Stimulated activated CD4-positive, alpha-beta T cell treated with anti-CD3 and anti-CD28 coated beads, Interleukin-2, amount 100 ng/mL, for 24 hours (primary cell): ENCODE results near the gene LCN9.
"Not testable (repeated sequence)": the region's sequence is repeated elsewhere in the genome, so short reads cannot be mapped to it uniquely, and the experiment has no call there.

Experiments
- DNase-seq, 2 donors: peaks; one replicate each; pipeline ENCODE4 v3.0.0-alpha.2; 2020

LCN9 gene, protein sequence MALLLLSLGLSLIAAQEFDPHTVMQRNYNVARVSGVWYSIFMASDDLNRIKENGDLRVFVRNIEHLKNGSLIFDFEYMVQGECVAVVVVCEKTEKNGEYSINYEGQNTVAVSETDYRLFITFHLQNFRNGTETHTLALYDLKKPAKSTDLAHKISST

DNA sequence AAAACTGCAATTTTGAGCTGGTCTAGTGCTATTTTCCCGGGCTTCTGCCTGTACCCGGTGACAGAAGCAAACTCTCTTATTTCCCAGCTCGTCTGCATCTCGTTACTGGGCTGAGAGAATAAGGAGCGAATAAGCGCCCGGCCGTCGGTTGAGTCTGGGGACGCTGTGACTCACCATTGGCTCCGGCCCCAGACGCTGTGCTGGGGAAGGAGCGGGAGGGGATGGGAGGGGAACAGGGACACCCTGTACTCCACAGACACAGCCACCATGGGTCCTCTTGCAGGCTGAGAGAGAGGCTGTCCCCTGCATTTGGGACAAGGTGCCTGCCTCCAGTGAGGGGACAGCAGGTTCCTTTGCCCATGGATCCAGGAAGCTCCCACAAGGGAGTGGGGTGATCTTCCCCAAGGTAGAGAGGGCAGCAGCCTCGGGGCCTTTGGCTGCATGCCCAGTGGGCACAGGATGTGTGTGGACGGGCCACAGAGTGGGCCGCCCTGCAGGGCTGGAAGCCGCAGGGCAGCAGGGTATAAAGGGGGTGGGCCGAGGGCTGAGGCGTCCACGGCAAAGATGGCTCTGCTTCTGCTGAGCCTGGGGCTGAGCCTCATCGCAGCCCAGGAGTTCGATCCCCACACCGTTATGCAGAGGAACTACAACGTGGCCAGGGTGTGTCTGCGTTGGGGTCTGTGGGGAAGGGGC, at the start of gene LCN9:
LCN9 (plus strand) TSS at position 552 of the 693 bp plus-strand sequence; CDS start at position 565, 13 bp downstream.
- DNase-seq: no peak

DNA sequence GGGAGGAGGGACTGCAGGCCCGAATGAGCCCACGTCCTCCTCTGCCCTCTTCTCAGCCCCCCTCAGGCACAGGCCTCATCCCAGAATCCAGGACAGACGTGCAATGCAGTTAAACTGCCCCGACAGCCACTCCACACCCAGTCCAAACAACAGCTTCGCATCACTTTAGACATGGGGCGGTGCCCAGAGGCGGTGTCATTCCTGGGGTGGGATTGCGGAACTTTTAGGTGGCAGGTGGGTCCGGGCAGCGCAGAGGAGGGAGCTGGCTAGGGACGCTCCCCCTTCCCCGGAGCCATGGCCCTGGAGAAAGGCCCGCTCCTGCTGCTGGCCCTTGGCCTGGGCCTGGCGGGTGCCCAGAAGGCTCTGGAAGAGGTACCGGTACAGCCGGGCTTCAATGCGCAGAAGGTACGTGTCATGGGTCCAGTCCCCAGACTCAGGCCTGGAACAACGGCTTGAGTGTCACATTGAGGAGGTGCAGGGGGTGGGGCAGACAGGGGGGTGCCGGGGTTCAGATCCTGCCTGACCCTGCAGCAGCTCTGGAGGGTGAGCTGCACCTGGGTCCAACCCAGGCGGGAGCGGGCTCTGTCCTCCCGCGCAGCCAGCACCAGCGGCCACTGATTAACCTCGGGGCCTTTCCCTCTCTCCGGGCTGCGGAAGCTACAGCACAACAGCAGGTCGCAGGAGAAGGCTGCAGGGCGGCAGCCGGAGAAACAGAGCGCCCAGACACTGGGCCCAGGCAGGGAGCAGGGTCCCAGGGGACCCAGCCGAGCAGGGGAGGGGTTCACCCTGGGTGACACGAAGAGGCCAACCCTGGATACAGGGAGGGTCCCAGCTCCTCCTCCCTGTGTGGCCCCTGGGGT, 48.9 kb upstream of the LCN9 start:
- DNase-seq: no peak

- DNase-seq: no peak
Observed at GRCh38 chr9:135614821-135615665, 48.1 kb upstream of the LCN9 start.

DNA sequence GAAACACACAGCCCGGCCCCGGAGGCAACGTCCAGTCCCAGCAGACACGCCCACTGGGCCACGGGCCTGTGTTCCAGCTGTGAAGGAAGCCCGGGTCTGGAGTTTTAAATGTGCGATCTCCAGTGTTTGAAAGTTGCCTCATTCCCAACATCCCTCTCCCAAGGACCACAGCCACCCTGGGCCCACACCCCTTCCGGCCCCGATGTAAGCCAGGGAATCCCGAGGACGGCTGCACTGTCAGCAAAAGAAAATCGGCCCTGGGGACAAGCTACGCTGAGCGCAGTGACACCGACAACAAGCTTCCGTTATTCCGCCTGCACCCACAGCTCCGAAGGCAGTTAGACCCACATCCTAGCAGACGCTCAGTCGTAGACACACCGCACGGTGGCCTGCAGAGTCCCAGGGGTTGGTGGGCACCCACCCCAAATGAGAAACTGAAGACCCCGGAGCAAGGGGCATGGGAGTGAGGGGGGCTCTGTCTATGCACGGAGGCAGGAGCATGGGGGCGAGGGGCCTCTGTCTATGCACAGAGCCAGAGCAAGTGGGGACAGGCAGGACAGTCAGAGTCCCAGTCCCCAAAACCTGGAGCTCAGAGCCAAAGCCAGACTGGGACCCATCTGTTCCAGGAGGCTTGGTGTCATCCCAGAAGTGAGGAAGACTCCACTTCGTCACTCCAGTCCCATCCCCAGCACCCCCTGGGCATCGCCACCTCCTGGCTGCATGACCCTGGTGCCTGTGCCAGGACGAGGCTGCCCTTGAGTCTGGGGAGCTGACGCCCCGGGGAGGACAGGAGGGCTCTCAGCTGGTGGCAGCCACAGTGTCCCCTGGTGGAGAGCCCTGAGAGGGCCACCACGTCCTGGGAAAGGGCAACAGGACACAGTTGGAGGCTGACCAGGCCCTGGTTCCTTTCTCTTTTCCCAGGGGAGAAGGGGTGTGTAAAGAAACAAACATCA, 47.2 kb upstream of the LCN9 start:
- DNase-seq: no peak

DNA sequence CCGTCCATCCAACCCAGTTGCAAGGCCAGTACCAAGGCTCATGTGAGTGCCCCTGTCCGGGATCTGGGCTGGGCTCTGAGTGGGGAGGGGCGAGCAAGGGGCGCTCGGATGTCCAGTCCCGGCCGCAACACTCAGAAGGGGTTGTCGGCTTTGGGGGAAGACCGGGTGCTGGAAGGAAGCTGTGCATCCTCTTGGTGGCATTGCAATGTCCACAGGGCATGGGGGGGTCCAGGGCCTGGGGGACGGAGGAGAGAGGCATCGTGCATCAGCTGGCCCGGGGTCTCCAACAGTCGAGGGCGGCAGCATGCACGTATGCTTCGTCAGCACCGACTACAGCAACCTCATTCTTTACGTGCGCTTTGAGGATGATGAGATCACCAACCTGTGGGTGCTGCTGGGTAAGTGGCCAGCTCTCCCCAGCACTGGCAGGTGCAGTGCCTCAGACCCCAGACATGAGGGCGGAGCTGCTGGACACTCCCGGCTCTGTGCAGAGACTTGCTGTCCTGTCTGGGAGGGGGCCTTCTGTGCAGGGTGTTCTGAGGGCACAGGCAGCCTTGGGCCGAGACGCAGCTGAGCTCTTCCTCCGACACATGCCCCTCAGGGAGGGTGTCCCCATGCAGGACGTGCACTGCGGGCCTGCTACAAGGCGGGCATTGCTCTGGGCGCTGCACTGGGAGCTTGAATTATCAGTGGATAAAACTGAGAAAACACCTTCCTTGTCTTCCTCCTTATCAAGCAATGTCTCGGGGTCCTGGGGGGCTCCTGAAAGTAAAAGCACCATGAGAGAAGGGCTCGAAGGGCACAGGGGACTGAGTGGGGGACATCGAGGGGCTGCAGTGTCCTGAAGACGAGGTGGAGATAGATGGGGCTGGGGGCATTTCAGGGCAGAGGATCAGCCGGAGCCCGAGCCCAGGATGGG, 46.2 kb upstream of the LCN9 start:
- no peak for DNase-seq

DNA sequence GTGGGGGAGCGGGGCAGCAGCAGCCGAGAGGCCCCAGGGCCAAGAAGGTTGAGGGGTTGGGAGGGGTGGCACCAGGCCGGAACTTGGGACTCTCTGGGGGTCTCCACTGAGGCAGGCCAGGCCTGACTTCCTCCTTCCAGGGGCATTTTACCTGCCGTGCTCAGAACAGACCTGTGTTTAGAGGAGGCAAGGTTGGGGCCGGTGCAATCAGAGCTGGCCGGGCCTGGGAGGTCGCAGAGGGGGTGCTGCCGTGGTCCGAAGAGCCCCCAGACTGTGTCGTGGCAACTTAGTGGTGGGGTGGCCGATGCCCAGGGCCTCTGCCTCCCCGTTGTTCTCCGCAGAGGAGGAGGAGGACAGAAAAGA, 45.6 kb upstream of the LCN9 start:
- no peak for DNase-seq

DNA sequence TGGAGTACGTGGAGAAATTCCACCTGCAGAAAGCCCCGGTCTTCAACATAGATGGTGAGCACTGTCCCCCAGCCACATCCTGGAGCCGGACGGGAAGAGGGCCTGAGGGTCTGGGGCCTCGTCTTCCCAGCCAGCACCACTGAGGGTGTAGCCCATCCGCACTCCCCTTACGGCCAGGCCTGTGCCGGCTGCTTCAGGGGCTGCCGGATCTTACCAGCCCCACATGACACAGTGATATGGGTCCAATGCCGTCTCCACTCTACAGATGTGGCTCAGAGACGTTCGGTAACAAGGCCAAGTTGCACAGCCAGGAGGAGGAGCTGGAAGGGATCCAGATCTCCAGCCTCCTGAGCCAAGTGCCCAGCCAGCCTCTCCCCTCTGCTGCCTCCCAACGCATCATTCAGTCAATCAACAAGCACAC, 45.1 kb upstream of the LCN9 start:
- no peak for DNase-seq

DNA sequence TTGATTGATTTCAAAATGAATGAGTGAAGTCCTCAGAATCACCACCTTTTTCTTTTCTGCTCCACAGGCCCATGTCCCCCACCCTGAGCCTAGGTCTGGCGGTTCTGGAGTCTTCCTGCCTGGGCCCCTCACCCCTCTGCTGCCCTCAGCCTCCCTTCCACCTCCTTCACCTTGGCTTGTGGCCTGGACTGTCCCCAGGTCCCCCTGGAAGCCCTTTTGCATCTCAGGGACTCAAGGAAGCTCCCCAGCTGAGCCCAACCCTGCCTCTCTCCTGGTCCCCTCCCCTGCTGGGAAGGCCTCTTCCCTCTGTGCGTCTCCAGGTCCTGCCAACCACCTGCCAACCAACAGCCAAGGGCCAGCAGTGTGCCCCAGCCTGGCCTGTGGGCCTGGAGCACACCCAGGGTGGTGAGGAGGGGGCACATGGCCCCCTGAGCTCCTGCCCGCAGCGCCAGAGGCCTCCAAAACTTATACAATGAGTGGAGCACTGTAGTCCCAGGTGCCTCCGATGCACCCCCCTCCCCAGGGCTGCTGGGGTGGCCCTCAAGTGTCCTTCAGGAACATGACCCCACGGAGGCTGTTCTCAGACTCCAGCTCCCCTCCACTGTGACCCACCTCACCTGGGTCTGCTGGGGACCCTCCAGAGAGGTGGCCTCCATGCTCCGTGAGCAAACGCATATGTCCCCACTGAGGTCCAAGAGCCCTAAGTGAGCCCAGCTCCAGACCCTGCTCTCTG, 44.1 kb upstream of the LCN9 start:
- DNase-seq: no peak

DNA sequence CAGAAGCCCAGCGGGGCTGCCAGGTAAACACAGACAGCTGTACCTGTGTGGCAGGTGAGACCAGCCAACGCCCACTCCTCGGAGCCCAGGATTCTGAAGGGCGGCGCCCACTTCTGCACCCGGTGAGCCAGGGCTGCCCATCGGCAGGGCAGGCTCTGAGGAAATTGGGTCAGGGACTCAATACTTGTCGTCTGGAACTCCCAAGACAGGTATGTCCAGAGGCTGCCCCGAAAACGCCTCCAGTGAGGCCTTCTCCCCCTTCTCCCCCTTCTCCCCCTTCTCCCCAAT, 43.6 kb upstream of the LCN9 start:
- no peak for DNase-seq

DNA sequence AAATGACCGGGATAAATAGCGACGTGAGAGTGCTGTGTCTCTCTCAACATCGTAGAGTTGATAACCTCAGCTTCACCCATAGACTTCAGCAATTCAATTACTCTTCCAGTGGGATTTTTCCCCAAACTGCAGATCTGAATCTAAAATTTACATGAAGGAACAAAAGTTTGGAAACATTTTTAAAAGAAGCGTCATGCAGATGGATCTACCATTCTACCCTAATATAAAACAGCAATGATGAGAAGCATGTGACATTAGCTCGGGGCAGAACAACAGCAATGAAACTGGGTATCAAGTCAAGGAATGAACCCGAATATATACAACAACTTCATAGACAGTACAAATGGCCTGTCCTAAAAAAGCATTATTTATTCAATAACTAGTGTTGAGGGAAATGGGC, 42.6 kb upstream of the LCN9 start:
- no peak for DNase-seq

- DNase-seq: no peak
Observed at GRCh38 chr9:135622415-135623020, 40.6 kb upstream of the LCN9 start.

- DNase-seq: no peak
Observed at GRCh38 chr9:135624282-135624681, 38.8 kb upstream of the LCN9 start.

- DNase-seq: no peak
Observed at GRCh38 chr9:135632841-135633240, 30.3 kb upstream of the LCN9 start.

GRCh38 chr9:135636930-135637530, 26.1 kb upstream of the LCN9 start:
- DNase-seq: not testable (repeated sequence)

DNA sequence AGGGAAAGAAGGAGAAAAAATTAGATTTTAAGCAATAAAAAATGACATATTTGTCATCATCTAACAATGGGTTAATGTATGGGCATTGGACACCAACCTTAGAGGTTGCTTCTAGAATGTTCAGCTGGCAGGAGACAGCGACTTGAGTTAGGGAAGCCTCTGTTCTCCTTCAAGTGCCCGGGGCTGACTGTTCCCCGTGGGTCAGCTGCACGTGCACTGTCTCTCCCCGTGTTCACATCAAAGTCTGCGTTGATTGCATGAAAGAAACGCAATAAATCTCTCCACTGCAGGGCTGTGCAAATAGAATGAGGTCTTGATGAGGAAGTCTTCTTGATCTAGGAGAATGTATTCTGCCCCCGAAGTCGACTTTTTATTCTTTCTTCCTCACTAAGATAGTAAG, 23.9 kb upstream of the LCN9 start, which contains the start of gene GLT6D1:
GLT6D1 (minus strand) TSS at position 345 of the 400 bp plus-strand sequence. CDS start 353 bp downstream, outside the sequence.
- DNase-seq: no peak

DNA sequence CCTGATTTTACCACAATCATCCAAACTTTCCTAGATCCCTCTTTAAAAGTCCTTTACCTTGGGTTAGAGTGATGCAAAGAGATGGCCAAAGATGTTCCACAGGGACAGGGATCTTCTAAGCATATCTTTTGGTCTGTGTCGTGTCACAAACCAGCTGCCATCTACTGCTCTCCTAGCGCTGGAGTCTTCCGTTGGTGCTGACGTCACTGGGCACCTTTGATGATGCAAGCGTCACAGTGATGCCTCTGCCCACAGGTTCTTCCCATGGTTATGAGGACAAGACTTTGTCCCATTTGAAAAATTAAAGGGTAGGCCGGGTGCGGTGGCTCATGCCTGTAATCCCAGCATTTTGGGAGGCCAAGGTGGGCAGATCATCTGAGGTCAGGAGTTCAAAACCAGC, 22.1 kb upstream of the LCN9 start:
- DNase-seq: no peak

DNA sequence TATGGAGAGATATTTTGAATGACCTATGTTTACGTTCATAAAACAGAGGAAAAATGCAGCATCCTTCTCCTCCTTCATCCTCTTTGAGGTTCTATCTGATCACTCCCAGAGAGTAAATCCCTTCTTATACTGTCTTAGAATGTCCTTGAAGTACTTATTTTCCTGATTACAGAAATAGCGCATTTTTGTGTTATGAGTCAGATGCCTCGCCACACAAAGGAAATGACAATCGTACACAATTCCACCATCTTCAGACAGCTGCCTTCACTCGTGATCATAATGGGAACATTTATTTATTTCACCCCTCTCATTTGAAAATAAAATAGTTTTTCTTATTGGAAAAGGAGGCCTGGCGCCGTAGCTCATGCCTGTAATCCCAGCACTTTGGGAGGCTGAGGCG, 21.4 kb upstream of the LCN9 start:
- DNase-seq: no peak

GRCh38 chr9:135644631-135645218, 18.4 kb upstream of the LCN9 start:
- DNase-seq: no peak

DNA sequence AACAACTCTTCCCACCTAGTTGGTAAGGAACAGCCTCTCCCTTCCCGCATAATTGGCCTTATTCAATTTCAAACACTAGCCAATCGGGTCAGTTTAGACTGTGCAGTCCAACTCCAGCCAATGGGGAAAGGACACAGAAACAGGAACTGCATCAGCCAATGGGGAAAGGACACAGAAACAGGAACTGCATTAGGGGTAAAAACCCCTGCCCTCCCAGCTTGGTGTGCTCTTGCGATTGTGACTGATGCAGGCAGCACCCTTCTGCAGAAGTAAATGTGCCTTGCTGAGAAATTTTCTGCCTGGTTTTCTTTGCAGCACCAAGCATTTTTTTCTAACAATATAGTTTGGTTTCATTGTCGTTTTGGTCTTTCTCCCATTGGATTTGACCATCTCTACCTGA, 15.2 kb upstream of the LCN9 start:
- no peak for DNase-seq
